GM21529 (cell line): ENCODE data around the gene PRRC2B.
A peak's percentile ranks its signal among the peaks of the same experiment; 100 is the strongest.
"Not testable (repeated sequence)": the region's sequence is repeated elsewhere in the genome, so short reads cannot be mapped to it uniquely, and the experiment has no call there.

ENCODE experiments used
- ATAC-seq: cut with Tn5 transposase; IDR thresholded peaks from one replicate; pipeline ENCODE4 v1.9.1; 2021; ENCODE audit not compliant: unreplicated experiment

The PRRC2B gene

DNA sequence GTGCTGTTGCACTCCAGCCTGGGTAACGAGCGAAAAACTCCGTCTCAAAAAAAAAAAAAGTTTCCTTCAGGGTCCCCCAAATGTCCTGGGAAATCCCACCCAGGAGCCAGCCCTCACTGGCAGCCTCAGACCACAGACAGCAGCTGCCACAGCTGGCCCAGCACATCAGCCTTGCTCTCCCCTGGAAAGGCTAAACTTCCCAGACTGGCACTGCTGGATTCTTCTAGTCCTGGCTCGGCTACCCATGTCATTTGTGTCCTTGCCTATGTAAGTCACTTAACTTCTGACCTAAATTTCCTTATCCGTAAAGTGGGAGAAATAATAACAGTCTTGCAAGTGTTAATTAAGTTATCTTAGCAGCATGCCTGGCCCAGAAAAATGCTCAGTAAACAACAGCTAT lies 8.6 kb upstream of the PRRC2B start:
- ATAC-seq, result no peak

DNA sequence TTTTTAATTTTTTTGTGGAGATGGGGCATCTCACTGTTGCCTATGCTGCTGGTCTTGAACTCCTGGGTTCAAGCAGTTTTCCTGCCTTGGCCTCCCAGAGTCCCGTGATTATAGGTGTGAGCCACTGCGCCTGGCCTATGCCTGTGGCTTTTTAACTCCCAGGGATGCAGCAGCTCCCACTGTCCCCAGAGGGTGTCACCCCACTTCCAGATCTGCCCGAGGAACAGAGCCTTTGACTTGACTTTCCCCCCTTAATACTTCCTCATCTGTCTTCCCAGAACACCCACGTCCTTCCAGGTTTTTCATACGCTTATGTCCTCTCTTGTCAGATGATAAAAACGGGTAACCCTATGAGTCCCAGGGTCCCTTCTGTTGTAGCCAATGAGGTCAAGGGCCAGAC lies 7.6 kb upstream of the PRRC2B start:
- no peak for ATAC-seq

DNA sequence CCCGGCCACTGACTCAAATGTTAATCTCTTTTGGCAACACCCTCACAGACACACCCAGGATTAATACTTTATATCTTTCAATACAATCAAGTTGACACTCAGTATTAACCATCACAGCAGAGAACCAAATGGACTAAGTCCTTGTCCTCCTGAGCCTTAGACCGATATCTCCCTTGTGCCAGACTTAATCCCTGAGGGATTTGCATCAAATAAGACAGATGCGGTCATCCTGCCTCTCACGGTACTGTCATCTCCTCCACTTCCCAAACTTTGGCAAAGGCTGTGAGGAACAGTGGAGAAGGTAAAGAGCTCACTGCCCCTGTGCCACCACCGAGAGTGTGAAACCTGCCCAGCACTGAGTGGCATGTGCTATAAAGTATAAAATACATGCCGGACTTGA lies 6.5 kb upstream of the PRRC2B start:
- no peak for ATAC-seq

DNA sequence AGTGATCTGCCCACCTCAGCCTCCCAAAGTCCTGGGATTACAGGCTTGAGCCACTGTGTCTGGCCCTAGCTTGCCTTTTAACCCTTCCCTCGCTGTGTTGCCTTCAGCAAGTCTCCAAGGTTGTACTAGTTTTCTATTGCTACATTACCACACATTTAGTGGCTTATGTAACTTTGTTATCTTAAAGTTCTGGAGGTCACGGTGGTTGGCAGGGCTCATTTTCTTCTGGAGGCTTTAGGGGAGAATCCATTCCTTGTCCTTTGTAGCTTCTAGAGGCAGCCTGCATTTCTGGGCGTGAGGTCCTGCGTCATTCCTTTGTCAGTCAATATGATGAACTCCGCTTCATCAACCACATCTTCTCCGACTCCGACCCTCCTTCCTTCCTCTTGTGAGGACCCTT lies 2.9 kb upstream of the PRRC2B start:
- ATAC-seq, result no peak

DNA sequence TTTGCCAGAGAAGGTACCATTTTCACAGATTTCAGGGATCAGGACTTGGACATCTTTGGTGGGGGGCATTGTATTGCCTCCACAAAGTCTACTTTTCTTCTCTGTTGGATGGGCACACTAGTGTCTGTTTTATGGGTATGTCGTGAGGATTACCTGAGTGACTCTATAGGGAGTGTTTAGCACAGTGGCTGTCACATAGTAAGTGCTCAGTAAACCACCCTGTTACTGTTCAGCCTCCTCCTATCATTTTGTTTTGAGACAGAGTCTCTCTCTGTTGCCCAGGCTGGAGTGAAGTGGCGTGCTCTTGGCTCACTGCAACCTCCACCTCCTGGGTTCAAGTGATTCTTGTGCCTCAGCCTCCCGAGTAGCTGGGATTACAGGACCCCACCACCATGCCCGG lies 2.4 kb upstream of the PRRC2B start:
- ATAC-seq, result no peak

DNA sequence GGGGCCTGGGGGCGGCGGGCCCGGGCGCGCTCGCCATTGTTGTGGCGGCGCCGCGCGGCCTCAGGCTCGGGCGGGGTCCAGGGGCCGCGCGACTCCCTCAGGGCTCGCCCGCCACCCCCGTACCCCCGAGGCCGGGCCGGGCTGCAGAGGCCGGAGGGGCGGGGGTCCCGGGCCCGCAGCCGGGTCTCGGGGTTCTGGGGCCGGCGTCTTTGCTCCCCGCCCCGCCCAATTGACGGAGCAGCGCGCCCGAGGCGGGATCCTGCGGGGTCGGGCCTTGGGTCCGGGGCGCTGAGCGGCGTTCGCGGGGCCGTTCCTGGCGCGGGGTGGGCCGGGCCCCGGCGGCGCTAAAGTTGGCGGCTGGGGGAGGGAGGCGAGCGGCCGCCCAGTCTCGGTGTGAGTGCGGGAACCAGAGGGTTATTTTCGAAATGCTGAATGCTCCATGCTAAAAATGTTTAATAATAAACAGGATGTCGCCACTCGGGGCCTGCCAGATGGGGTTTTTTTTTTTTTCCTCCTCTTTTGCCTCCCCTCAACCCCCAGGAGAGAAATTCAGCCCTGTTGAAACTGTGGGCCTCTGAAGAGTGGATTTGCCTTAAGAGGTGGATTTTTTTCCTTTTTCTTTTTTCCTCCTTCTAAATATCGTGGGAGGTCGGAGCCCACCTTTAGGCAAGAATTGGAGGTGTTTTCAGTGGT lies 724 bp downstream of the PRRC2B start:
- ATAC-seq, result peak; percentile 24

DNA sequence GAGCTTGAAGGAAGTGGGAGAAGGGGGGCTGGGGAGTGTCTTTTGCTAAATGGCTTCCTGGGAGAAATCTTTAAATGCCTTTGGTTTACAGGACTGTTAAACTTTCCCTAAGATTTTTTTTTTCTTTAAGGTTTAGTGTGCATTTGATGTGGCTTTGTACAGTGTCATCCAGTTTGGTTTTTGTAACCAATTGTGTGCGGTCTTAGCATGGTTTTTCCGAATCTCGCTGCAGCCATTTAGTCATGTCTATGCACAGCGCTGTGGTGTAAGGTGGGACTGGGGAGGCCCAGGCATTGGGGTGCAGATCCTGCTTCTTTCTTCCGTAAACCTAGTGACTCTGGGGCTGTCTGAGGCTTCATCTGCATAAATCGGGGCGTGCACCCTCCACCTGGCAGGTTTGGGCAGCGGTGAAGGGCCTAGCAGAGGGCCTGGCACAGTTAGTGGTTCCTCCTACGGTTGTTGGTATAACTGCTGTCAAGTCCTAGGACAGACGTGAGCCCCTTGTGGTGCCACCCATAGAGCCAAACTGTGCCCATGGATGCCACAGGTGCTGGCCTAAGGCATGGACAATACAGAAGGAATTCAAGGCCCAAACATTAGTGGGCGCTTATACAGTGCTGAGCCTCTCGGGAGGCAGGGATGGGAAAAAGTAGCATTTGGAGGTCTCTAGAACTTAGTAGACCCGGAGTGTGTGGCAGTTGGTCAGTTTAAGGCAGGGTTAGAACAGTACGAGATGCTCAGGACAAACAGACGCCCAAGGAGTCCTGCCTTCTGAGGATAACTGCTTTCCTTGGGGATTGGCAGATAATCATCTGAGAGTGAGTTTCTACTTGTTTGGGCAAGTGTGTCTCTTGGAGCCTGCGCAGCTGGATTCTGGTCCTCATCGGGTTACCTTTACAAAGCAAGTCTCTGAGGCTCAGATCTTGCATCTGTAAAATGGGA lies 1.5 kb downstream of the PRRC2B start:
- peak; percentile 38 for ATAC-seq

DNA sequence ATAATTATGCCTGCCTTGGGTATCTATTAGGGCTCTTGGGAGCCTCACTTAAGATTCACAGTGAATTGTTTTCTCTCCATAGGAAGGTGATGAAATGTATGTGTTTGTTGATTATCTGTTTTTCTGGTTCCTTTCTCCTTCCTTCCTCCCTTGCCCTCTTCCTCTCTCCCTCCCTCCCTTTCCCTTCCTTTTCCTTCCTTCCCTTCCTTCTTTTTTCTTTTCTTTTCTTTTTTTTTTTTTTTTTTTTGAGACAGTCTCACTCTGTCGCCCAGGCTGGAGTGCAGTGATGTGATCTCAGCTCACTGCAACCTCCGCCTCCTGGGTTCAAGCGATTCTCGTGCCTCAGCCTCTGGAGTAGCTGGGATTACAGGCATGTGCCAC lies 2.2 kb downstream of the PRRC2B start:
- not testable (repeated sequence) for ATAC-seq

DNA sequence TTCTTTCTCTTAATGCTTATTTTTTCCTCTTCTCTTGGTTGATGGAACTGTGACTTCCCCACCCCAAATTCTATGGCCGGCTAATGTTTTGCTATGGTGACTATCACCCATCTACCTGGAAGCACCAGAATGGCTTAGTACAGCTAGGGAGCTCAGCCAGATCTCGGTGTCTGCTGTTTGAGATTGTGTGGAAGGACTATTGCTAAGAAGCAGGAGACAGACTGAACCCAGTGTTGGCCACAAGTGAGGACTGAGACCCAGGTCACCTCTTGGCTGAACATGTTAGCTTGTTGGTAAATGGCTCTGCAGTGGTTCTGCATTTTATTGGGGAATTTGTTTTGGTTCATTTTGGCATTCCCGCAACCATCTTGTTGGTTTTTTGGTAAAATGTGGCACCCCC lies 2.7 kb downstream of the PRRC2B start:
- ATAC-seq, result no peak

DNA sequence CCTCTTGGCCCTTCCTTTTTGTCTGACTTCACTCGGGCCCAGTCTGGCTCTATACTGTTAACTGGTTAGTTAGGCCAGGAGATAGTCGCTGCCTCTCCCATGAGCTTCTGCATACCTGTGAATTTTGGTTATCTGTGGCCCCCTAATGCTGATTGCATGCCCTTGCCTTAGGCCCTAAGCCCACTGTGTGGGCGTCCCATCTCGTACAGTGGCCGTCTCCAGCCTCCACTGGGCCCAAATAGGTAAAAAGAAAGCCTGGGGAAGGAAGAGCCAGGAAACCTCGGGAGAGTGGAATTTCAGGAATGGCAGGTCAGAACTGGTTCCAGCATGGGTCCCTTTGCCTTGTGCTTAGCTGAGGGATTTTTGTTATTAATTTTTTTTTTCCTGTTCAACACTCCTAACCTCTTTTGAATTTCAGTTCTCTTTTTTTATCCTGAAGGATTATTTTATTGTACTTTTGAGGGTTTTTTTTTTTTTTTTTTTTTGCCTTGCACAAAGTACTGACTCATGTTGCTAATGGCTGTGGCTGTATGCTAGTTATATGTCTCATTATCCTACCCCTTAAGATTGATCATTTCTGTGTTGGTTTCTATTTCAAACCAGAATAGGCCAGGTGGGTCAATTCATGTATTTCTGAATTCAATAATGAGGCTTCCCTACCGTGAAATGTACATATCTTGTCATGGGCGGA lies 3.4 kb downstream of the PRRC2B start:
- ATAC-seq, result no peak

DNA sequence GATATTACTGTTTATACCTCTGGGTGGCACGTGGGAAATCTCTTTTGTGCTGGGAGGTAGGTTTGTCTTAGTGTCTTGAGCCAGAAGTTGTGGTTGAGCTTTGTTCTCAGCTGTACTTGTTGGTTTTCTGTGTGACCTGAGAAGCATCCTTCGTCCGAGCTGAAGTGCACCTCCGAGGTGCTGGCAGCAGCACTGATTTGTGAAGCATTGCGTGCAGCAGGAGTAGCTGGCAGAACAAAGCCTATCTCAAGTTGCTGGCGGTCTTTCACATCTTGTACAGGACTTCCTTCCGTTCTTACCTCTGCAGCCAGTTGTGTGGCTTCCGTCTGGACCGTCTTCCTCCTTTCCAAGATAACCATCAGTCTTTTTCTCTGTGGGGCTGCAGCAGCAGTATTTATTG lies 4.3 kb downstream of the PRRC2B start:
- ATAC-seq, result no peak

DNA sequence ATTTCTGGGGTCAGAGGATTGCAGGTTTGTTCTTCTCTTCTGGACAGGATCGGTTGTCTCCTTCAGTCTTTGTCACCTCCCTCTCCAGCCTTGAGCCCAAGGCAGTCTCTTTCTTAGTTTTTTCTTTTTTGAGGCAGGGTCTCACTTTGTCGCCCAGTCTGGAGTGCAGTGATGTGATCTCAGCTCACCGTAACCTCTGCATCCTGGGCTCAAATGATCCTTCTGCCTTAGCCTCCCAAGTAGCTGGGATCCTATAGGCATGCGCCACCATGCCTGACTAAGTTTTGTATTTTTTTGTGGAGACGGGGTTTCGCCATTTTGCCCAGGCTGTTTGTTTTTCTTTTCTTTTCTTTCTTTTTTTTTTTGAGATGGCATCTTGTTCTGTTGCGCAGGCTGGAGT lies 6.1 kb downstream of the PRRC2B start:
- ATAC-seq, result no peak

DNA sequence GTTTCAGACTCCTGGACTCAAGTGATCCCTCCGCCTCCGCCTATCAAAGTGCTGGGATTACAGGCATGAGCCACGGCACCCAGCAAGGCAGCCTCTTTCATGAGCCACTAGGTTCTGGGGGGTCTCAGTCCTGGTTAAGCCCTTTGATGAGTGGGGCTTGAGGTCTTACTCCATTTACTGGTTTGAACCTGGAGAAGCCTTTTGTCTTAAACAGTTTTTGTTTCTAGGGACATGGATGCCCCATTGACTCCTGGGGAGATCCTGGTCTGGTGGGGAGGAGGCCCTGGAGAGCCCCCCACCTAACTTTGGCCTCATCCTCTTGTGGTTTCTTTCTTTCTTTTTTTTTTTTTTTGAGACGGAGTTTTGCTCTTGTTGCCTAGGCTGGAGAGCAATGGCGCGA lies 6.7 kb downstream of the PRRC2B start:
- ATAC-seq, result no peak

DNA sequence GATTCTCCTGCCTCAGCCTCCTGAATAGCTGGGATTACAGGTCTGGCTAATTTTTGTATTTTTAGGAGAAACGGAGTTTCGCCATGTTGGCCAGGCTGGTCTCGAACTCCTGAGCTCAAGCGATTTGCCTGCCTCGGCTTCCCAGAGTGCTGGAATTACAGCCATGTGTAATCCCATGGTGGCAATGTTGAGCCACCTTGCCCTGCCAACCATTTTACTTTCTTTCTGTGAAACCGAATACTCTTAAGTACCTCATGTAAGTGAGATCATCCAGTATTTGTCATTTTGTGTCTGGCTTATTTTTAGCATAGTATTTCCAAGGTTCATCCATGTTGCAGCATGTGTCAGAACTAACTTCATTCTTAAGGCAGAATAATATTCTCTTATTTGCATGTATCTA lies 8.2 kb downstream of the PRRC2B start:
- ATAC-seq, result no peak

DNA sequence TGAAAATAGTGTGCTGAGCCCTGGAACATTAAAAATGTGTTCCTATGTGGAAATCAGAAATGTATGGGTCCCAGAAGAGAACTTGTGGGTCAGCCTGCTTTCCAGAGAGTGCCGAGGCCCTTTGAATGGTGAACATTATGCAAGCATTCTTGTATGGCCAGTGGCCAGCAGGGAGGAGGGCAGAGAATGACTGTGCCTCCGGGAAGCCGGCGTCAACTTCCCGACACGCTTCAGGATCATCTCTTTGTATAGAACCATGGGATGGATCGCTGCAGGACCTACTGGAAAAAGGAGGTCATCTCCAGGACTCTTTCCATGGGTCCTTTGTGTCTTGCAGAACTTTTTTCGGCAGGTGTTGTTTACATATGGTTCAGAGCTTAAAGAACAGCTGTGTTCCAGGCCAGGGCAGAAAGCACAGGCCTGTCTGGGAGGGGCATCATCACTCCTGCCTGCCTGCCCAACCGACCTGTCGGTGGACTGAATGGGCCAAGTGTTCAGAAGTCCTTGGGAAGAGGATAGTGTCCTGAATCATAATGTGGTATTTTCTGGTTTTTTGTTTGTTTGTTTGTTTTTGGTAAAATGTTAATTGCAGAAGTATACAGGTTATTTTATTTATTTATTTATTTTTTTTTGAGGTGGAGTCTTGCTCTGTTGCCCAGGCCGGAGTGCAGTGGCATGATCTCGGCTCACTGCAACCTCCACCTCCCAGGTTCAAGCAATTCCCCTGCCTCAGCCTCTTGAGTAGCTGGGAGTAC lies 9.0 kb downstream of the PRRC2B start:
- no peak for ATAC-seq

DNA sequence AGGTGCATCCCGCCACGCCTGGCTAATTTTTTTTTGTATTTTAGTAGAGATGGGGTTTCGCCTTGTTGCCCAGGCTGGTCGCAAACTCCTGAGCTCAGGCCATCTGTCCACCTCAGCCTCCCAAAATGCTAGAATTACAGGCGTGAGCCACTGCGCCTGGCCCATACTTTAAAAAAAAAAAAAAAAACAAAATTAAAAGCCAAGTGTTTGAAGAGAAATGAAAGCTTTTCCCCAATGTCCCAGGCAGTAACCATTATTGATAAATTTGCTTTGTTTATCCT lies 9.5 kb downstream of the PRRC2B start:
- ATAC-seq, result no peak

DNA sequence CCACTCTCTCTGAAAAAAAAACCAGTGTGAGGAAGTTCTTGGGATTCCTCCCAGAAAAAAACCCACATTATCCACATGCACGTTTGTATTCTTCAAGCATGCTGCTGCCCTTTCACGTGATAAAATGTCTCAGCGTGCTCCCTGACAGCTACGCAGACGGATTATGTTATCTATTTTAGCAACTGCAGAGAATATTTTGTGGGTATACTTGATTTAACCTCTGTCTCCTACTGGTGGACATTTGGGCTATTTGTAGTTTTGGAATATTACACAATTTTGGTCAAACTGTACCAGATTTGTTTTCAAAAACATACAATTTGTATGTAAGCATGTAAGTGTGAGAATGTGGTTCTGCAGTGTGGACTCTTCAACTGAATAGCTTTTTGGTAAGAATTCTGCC lies 10.7 kb downstream of the PRRC2B start:
- ATAC-seq, result no peak

DNA sequence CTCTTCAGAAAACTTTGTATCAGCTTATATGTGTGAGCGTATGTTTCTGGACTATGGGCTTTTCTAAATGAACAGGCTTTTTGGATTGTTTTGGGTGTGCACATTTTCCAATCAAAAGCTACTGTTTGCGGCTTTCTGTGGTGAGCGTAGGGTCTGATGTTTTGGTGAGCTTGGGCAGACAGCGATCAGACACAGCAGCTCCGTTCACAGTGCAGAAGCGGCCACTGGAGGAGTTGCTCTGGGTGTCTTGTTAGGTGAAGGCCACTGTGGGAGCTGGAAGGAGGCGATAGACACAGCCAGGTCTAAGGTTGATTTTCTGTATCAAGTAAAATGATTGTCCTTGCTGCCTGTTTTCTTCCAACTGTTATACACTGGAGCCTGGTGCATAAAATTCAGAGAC lies 11.1 kb downstream of the PRRC2B start:
- no peak for ATAC-seq

DNA sequence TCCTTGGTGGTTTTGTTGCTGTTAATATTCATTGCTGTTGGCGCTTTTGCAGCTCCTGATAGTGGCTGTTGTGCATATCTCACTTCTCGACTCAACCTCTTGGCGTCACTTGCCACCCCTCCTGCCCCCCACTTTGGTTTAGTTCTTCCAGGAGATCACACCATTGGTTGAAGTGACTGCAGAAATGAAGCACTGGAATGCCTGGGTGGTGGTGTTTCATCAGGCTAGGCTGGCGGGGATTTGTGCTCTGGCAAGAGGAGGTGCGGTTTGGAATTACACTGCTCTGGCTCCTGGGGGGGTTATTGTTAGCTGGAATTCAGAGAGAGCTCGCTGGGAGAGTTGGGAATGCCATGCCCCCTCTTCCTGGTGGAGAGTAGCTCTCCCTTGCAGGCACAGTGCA lies 11.5 kb downstream of the PRRC2B start:
- no peak for ATAC-seq

DNA sequence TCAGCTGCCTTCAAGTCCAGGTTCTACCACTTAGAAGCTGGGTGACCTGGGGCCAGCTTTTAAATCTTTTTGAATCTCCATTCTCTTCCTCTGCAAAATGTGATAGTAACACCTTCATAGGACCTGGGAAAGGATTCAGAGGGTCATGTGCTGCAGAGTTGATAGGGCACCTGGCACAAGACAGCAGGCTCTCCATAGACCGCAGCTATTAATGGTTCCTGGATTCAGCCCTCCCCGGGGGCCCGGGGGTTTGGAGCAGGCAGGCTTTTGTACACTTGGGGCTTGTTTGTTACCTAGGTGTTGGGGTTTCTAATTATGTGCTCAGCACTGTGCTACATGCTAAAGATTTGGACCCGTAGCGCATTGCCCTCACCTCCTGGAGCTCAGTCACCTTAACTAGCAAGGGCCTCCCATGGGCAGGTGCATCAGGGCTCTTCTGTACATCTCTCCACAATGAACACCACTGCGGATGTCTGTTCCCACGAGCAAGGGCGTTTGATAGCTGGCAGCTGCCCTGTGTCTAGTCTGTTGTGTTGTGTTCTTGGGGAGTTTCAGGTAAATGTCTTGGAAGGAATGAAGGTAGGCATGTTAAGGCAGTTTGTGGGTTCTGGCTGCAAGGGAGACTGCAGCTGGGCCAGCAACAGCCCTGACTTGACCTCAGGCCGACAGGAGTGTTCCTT lies 12.1 kb downstream of the PRRC2B start:
- no peak for ATAC-seq
